ENCODE measurements around the gene DISC1. TPM values are rescaled to one million over a fixed set of nuclear protein-coding genes. Genes with fewer than 3 reads are reported as not detected.
"Not testable (repeated sequence)": the region's sequence is repeated elsewhere in the genome, so short reads cannot be mapped to it uniquely, and the experiment has no call there.

The DISC1 gene
- total and polyA plus RNA-seq, 2 experiments from 2014 or later, result 2.1 to 6.5 TPM

GRCh38 chr1:231619257-231619634 lies 7.3 kb upstream of the DISC1 start (continued):
- TF ChIP-seq REST (IDR thresholded peaks at IDR 0.05; ENCODE audit: unreplicated experiment), result no peak

- H3K36me3 ChIP-seq (ENCODE audit: insufficient read depth); H4K20me1 ChIP-seq (replicated peaks; ENCODE audit: insufficient read depth); ATAC-seq; H3K9me3 Mint-ChIP-seq; H3K4me1 Mint-ChIP-seq; H2AFZ ChIP-seq; H3K9me2 ChIP-seq (ENCODE audit: insufficient read depth); H3K4me3 ChIP-seq; H3F3A ChIP-seq (replicated peaks; ENCODE audit: low read depth); H3K4me2 ChIP-seq; DNase-seq (ENCODE audit: low spot score); H3K27ac ChIP-seq (ENCODE audit: low read depth); H3K27ac Mint-ChIP-seq; H3K79me2 ChIP-seq (replicated peaks; ENCODE audit: insufficient read depth); H3K36me3 Mint-ChIP-seq (ENCODE audit: low read depth); H3K4me3 Mint-ChIP-seq: not testable (repeated sequence)
- Histone ChIP-seq H3K4me1 (ENCODE audit: insufficient read depth) (peaks cover 13% of the 10 kb centered on the region), H3K27me3 (ENCODE audit: insufficient read depth) (peaks cover 42% of the 10 kb centered on the region)
- peaks cover 11% of the 10 kb centered on the region for H3K27me3 Mint-ChIP-seq (ENCODE audit: insufficient read depth, low read depth, poor library complexity)
Observed at GRCh38 chr1:231625042-231625441, 1.5 kb upstream of the DISC1 start.

GRCh38 chr1:231625975-231626534 lies 535 bp upstream of the DISC1 start:
- DNase-seq (ENCODE audit: low spot score), result peak; percentile 14
- Histone ChIP-seq H3K4me1 (ENCODE audit: insufficient read depth) (peaks cover 13% of the 10 kb centered on the region), H2AFZ (peak overlapping the region; percentile 99), H3K27ac (ENCODE audit: low read depth) (no peak overlapping the region), H3K79me2 (replicated peaks; ENCODE audit: insufficient read depth) (no peaks in the 10 kb centered on the region), H3K9me2 (ENCODE audit: insufficient read depth) (0 out of 2 replicates have a peak, but pooled peaks cover 4% of the 10 kb centered on the region), H3F3A (replicated peaks; ENCODE audit: low read depth) (peaks cover 7% of the 10 kb centered on the region; the same call in 1 of the 2 replicates), H3K27me3 (ENCODE audit: insufficient read depth) (peaks cover 39% of the 10 kb centered on the region), H3K4me3 (peak overlapping the region; percentile 87), H3K4me2 (peak overlapping the region; percentile 93), H4K20me1 (replicated peaks; ENCODE audit: insufficient read depth) (0 out of 2 replicates have a peak, but pooled peaks cover 7% of the 10 kb centered on the region), H3K36me3 (ENCODE audit: insufficient read depth) (no peaks in the 10 kb centered on the region)
- peak; percentile 6; the same call in 2 of the 3 replicates for ATAC-seq
- H3K36me3 Mint-ChIP-seq (ENCODE audit: low read depth), result no peaks in the 10 kb centered on the region
- peaks cover 11% of the 10 kb centered on the region for H3K27me3 Mint-ChIP-seq (ENCODE audit: insufficient read depth, low read depth, poor library complexity)
- H3K27ac Mint-ChIP-seq, result peak overlapping the region; percentile 30; the same call in 1 of the 2 replicates
- H3K4me1 Mint-ChIP-seq, result peaks cover 5% of the 10 kb centered on the region; the same call in 2 of the 3 replicates
- peak overlapping the region; percentile 87 for H3K4me3 Mint-ChIP-seq
- TF ChIP-seq ZNF462 (CRISPR knock-in tag; IDR thresholded peaks at IDR 0.05) (no peak), CTCF (conservative IDR thresholded peaks at IDR 0.05; ENCODE audit: low read depth in 2 of 2) (peak in 1 of 2 experiments; percentile 6; a peak in 1 of 4 replicates), JUNB (IDR thresholded peaks at IDR 0.05; ENCODE audit: unreplicated experiment) (no peak)
- no peaks in the 10 kb centered on the region for H3K9me3 Mint-ChIP-seq
